Activated CD4-positive, alpha-beta T cell treated with anti-CD3 and anti-CD28 coated beads, Interleukin-2, amount 10 ng/mL, durations not matched to agents 7 days and 5 days (primary cell): ENCODE measurements around the gene IRF4. TPM values are rescaled to one million over a fixed set of nuclear protein-coding genes. Genes with fewer than 3 reads are reported as not detected.

Experiments used
- CTCF ChIA-PET: fragments of 350-600 bp; sonication (Branson Sonifier 250); formaldehyde crosslinking; loops from one replicate; lab custom pipeline; 2021; ENCODE audit warnings: antibody characterized with exemption; lab: Charles Lee
- POLR2A ChIA-PET: fragments of 350-600 bp; sonication (Branson Sonifier 250); formaldehyde crosslinking; loops from one replicate; lab custom pipeline; 2021; ENCODE audit warnings: antibody characterized with exemption; lab: Charles Lee
- DNase-seq: peaks from one replicate; pipeline ENCODE4 v3.0.0-alpha.2; 2020
- H3K27ac Mint-ChIP-seq: one replicate; pipeline ENCODE4 v1.8.0; 2021; ENCODE audit warnings: mild to moderate bottlenecking, moderate library complexity, mixed read lengths
- H3K27me3 Mint-ChIP-seq: one replicate; pipeline ENCODE4 v1.8.0; 2021; ENCODE audit warnings: mixed read lengths
- H3K36me3 Mint-ChIP-seq: one replicate; pipeline ENCODE4 v1.8.0; 2021; ENCODE audit warnings: low read depth, mixed read lengths
- H3K4me1 Mint-ChIP-seq: one replicate; pipeline ENCODE4 v1.8.0; 2021; ENCODE audit warnings: mixed read lengths
- H3K4me3 Mint-ChIP-seq: one replicate; pipeline ENCODE4 v1.8.0; 2021; ENCODE audit warnings: mild to moderate bottlenecking, moderate library complexity, mixed read lengths
- H3K9me3 Mint-ChIP-seq: one replicate; pipeline ENCODE4 v1.8.0; 2021; ENCODE audit warnings: mixed read lengths
- total RNA-seq, 2 experiments: library from RNA; stranded (reverse); gene quantifications; one replicate each; pipeline ENCODE4 v1.2.3, GENCODE V29; 2021

The IRF4 gene
- total RNA-seq, 2 experiments from 2014 or later = 111 to 126 TPM

- Mint-ChIP-seq H3K9me3 (no peaks in the 10 kb centered on the region), H3K4me1 (peaks cover 2% of the 10 kb centered on the region), H3K27ac (no peak overlapping the region), H3K4me3 (no peak overlapping the region), H3K27me3 (no peaks in the 10 kb centered on the region), H3K36me3 (peaks cover 2% of the 10 kb centered on the region)
- DNase-seq = no peak
- POLR2A ChIA-PET = no interaction called here
- CTCF ChIA-PET = interaction anchor here (1.7 kb wide), 2 partner anchors 11 to 244 kb away, joined by 5 read pairs; no protein-coding TSS in a partner anchor
These were observed 42.6 kb upstream of the IRF4 start for GRCh38 chr6:348860-349396.

GRCh38 chr6:349491-349921 is 42.0 kb upstream of the IRF4 start:
- Mint-ChIP-seq H3K27me3 (no peaks in the 10 kb centered on the region), H3K36me3 (peaks cover 2% of the 10 kb centered on the region), H3K9me3 (no peaks in the 10 kb centered on the region), H3K27ac (no peak overlapping the region), H3K4me1 (peaks cover 1% of the 10 kb centered on the region), H3K4me3 (no peak overlapping the region)
- POLR2A ChIA-PET = no interaction called here
- CTCF ChIA-PET = interaction anchor here (0.7 to 1.7 kb wide), 5 partner anchors 10 to 244 kb away, joined by 3 to 5 read pairs (median 4); no protein-coding TSS in a partner anchor
- no peak for DNase-seq

DNA sequence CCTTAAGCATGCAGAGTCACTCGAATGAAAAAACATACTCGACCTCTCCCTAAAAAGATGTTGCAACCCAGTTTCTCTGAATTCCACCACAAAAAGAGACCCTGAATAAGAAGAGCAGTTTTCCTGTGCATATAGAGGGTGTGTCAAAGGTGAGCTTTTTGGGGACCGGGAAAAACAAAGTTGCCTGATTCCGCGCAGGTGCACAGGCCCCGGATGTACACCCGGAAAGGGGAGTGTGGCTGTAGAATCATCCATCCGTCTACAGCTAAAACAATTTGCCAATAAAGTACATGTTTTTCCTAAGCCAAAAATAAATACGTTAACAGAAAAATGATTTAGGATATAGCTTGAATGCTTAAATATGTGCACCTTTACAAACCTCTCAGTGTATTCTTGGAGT is 41.2 kb upstream of the IRF4 start:
- no peak overlapping the region for H3K27ac Mint-ChIP-seq
- H3K27me3 Mint-ChIP-seq = no peaks in the 10 kb centered on the region
- H3K4me3 Mint-ChIP-seq = no peak overlapping the region
- no peaks in the 10 kb centered on the region for H3K4me1 Mint-ChIP-seq
- peaks cover 2% of the 10 kb centered on the region for H3K36me3 Mint-ChIP-seq
- ChIA-PET CTCF (interaction anchor here (1.1 to 1.7 kb wide), 5 partner anchors 10 to 243 kb away, joined by 3 to 5 read pairs (median 4); no protein-coding TSS in a partner anchor), POLR2A (no interaction called here)
- no peak for DNase-seq
- H3K9me3 Mint-ChIP-seq = no peaks in the 10 kb centered on the region

- no peaks in the 10 kb centered on the region for H3K9me3 Mint-ChIP-seq
- H3K4me1 Mint-ChIP-seq = no peaks in the 10 kb centered on the region
- ChIA-PET CTCF (interaction anchor here (1.1 to 1.3 kb wide), 8 partner anchors 8 to 42 kb away, joined by 3 to 4 read pairs (median 3); no protein-coding TSS in a partner anchor), POLR2A (no interaction called here)
- H3K27ac Mint-ChIP-seq = no peak overlapping the region
- peaks cover 2% of the 10 kb centered on the region for H3K36me3 Mint-ChIP-seq
- no peak for DNase-seq
- no peak overlapping the region for H3K4me3 Mint-ChIP-seq
- no peaks in the 10 kb centered on the region for H3K27me3 Mint-ChIP-seq
These were observed 40.3 kb upstream of the IRF4 start for GRCh38 chr6:351011-351866.

DNA sequence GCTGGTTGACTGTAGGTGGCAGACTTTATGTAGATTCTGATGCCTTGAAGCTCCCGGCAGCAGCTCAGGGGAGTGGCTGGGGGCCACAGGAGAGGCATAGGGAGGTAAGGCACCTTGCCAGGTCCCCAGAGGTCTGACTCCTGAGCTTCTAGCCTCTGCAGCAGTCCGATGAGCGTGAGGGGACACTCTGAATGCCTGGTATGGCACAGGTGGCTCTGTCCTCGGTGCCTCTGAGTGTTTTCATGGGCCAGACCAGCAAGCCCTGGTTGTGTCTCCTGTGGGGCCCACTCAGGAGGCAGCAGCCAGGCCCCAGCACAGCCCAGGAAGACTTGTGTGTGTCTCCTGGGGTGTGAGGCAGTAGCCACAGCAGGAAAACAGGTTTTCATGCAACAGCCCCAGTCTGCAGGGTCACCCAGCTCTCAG is 39.7 kb upstream of the IRF4 start:
- CTCF ChIA-PET = interaction anchor here (0.9 to 1.4 kb wide), 7 partner anchors 8 to 43 kb away, joined by 3 read pairs; no protein-coding TSS in a partner anchor
- Mint-ChIP-seq H3K27ac (no peak overlapping the region), H3K36me3 (peaks cover 2% of the 10 kb centered on the region), H3K9me3 (no peaks in the 10 kb centered on the region), H3K4me3 (no peak overlapping the region), H3K27me3 (no peaks in the 10 kb centered on the region), H3K4me1 (no peaks in the 10 kb centered on the region)
- no peak for DNase-seq
- POLR2A ChIA-PET = no interaction called here

- ChIA-PET CTCF (interaction anchor here (0.9 to 1.4 kb wide), 4 partner anchors 9 to 27 kb away, joined by 3 read pairs; no protein-coding TSS in a partner anchor), POLR2A (no interaction called here)
- Mint-ChIP-seq H3K4me1 (no peaks in the 10 kb centered on the region), H3K4me3 (no peak overlapping the region), H3K27ac (no peak overlapping the region), H3K36me3 (peaks cover 2% of the 10 kb centered on the region), H3K9me3 (no peaks in the 10 kb centered on the region), H3K27me3 (no peaks in the 10 kb centered on the region)
- no peak for DNase-seq
These were observed 39.1 kb upstream of the IRF4 start for GRCh38 chr6:352474-352873.

GRCh38 chr6:352896-353470 is 38.6 kb upstream of the IRF4 start:
- H3K4me1 Mint-ChIP-seq = no peaks in the 10 kb centered on the region
- no peak for DNase-seq
- no peak overlapping the region for H3K4me3 Mint-ChIP-seq
- CTCF ChIA-PET = interaction anchor here (0.8 to 1.4 kb wide), 3 partner anchors 14 to 317 kb away, joined by 3 read pairs; no protein-coding TSS in a partner anchor
- H3K27ac Mint-ChIP-seq = no peak overlapping the region
- POLR2A ChIA-PET = no interaction called here
- H3K27me3 Mint-ChIP-seq = no peaks in the 10 kb centered on the region
- no peaks in the 10 kb centered on the region for H3K9me3 Mint-ChIP-seq
- peaks cover 2% of the 10 kb centered on the region for H3K36me3 Mint-ChIP-seq

DNA sequence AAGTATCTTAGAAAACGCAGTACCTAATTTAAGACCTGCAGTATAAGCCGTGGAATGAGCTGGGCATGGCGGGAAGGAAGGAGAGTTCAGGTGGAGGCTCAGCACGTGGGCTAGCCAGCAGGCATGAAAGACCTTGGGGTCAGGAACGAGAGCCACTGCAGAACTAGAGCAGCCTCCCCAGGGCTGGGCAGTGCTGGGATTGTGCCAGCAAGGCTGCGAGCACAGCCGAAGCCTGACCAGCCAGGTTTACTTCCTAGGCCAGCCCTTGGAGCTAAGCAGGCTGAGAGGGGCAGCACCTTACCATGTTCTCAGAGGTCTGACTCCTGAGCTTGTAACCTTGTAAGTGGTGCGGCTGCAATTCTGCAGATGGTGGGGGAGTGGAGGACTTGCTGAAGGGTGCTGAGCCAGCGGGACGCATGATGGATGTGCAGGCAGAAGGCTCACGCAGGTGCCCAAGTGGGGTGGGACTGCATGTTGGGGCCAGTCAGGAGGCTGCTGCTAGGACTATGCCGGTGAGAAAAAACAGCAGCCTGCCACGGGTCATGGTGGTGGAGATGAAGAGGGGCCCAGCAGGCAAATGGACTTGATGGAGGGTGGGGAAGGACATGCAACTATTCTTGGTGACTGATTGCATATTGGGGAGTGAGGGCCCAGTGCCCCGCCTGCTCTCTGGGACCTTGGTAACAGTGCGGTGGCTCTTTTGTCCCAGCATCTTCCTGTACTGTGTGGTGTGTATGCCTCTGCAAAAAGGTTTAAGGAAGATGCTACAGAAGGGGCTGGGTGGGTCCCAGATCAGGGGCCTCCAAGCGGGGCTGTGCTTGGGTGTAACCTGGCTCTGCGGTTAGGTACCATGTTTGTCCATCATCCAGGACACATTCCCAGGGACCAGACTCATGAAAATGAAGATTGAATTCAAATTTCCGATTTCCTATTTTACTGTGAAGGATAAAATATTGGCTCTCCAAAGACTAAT is 37.6 kb upstream of the IRF4 start:
- no peaks in the 10 kb centered on the region for H3K9me3 Mint-ChIP-seq
- no peak overlapping the region for H3K27ac Mint-ChIP-seq
- H3K36me3 Mint-ChIP-seq = peaks cover 2% of the 10 kb centered on the region
- no peak for DNase-seq
- H3K4me1 Mint-ChIP-seq = peaks cover 4% of the 10 kb centered on the region
- CTCF ChIA-PET = interaction anchor here (0.8 to 1.0 kb wide), 2 partner anchors 9 to 316 kb away, joined by 3 read pairs; no protein-coding TSS in a partner anchor
- no peaks in the 10 kb centered on the region for H3K27me3 Mint-ChIP-seq
- H3K4me3 Mint-ChIP-seq = no peak overlapping the region
- POLR2A ChIA-PET = interaction anchor here (0.6 kb wide), 1 partner anchor 16 kb away, joined by 4 read pairs; no protein-coding TSS in a partner anchor

GRCh38 chr6:354631-355280 is 36.8 kb upstream of the IRF4 start:
- no peaks in the 10 kb centered on the region for H3K9me3 Mint-ChIP-seq
- no peak for DNase-seq
- H3K36me3 Mint-ChIP-seq = no peaks in the 10 kb centered on the region
- no peaks in the 10 kb centered on the region for H3K27me3 Mint-ChIP-seq
- H3K27ac Mint-ChIP-seq = no peak overlapping the region
- H3K4me1 Mint-ChIP-seq = peaks cover 4% of the 10 kb centered on the region
- no peak overlapping the region for H3K4me3 Mint-ChIP-seq
- ChIA-PET POLR2A (interaction anchor here (0.6 kb wide), 1 partner anchor 17 kb away, joined by 4 read pairs; no protein-coding TSS in a partner anchor), CTCF (interaction anchor here (1.0 to 1.9 kb wide), 2 partner anchors 10 to 19 kb away, joined by 3 to 6 read pairs; no protein-coding TSS in a partner anchor)

- no peak for DNase-seq
- Mint-ChIP-seq H3K4me3 (no peak overlapping the region), H3K27me3 (no peaks in the 10 kb centered on the region), H3K9me3 (no peaks in the 10 kb centered on the region), H3K36me3 (no peaks in the 10 kb centered on the region), H3K27ac (no peak overlapping the region), H3K4me1 (peaks cover 4% of the 10 kb centered on the region)
- POLR2A ChIA-PET = no interaction called here
- CTCF ChIA-PET = interaction anchor here (0.5 to 1.9 kb wide), 2 partner anchors 18 to 308 kb away, joined by 5 to 6 read pairs; no protein-coding TSS in a partner anchor
These were observed 36.0 kb upstream of the IRF4 start for GRCh38 chr6:355373-356208.
